LNCAP (cell line): ENCODE data around the gene KRTAP6-1.

Experiments
- TF ChIP-seq, protein P1 (sequence below): fragments of 450-650 bp; IDR thresholded peaks from 2 replicates; pipeline ENCODE4 v1.5.1; 2017; ENCODE audit warnings: mild to moderate bottlenecking

The KRTAP6-1 gene

GRCh38 chr21:30567617-30568016, 46.1 kb downstream of the KRTAP6-1 start:
- TF ChIP-seq, protein P1, sequence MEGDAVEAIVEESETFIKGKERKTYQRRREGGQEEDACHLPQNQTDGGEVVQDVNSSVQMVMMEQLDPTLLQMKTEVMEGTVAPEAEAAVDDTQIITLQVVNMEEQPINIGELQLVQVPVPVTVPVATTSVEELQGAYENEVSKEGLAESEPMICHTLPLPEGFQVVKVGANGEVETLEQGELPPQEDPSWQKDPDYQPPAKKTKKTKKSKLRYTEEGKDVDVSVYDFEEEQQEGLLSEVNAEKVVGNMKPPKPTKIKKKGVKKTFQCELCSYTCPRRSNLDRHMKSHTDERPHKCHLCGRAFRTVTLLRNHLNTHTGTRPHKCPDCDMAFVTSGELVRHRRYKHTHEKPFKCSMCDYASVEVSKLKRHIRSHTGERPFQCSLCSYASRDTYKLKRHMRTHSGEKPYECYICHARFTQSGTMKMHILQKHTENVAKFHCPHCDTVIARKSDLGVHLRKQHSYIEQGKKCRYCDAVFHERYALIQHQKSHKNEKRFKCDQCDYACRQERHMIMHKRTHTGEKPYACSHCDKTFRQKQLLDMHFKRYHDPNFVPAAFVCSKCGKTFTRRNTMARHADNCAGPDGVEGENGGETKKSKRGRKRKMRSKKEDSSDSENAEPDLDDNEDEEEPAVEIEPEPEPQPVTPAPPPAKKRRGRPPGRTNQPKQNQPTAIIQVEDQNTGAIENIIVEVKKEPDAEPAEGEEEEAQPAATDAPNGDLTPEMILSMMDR: no peak

GRCh38 chr21:30563630-30564029, 50.1 kb downstream of the KRTAP6-1 start:
- TF ChIP-seq, protein P1: no peak
